Measurements from ENCODE around the gene CHRND.

DNA sequence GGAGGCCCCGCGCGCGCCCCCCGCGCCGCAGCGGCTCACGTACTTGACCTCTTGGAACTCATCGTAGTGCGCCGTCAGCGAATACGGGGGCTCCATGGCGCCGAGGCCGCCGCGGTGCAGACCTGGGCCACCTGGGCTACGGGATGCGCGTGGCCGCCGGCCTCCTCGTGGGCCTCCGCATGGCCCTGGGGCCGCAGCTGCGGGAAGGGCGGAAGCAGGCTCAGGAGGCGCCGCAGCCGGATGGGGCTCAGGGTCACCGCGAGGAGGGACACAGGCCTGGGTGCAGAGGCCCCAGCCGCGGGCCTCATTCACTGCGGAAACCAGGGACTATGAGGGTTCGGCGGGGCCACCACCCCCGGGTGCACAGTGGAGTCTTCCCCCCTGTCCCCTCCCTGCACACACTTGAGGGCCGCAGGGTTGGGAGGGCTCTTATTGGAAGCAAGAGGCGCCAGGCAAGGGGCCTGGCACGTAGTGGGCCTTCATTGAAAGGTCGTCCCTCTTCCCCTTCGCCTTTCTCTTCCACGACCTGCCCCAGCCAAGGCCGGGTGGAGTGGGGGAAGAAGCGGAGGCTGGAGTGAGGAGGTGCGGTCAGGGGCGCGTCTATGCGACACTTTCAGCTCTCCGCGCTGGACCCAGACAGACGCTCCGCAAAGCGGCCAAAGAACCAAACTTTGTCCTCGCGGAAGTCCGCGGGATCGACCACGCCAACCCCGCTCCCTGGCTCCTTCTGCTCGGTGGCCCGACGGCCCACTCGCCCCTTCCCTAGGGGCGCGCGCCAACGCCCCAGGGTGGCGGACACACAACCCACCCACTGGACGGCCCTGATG is 39.2 kb upstream of the CHRND start:
- TF ChIP-seq, protein P1, sequence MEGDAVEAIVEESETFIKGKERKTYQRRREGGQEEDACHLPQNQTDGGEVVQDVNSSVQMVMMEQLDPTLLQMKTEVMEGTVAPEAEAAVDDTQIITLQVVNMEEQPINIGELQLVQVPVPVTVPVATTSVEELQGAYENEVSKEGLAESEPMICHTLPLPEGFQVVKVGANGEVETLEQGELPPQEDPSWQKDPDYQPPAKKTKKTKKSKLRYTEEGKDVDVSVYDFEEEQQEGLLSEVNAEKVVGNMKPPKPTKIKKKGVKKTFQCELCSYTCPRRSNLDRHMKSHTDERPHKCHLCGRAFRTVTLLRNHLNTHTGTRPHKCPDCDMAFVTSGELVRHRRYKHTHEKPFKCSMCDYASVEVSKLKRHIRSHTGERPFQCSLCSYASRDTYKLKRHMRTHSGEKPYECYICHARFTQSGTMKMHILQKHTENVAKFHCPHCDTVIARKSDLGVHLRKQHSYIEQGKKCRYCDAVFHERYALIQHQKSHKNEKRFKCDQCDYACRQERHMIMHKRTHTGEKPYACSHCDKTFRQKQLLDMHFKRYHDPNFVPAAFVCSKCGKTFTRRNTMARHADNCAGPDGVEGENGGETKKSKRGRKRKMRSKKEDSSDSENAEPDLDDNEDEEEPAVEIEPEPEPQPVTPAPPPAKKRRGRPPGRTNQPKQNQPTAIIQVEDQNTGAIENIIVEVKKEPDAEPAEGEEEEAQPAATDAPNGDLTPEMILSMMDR (conservative IDR thresholded peaks at IDR 0.05; ENCODE audit: low read length) = no peak
- TF ChIP-seq EZH2phosphoT487 (IDR thresholded peaks at IDR 0.05; ENCODE audit: borderline replicate concordance, low read depth, low read length) = no peak

Measured in OCI-LY7 (cell line).